GM21737 (cell line): ENCODE results near the gene GPATCH8.
"Not testable (repeated sequence)": the region's sequence is repeated elsewhere in the genome, so short reads cannot be mapped to it uniquely, and the experiment has no call there.

Experiments
- ATAC-seq: cut with Tn5 transposase; IDR thresholded peaks from one replicate; pipeline ENCODE4 v1.9.1; 2021; ENCODE audit warnings: mild to moderate bottlenecking, moderate library complexity; ENCODE audit not compliant: unreplicated experiment

The GPATCH8 gene

GRCh38 chr17:44527954-44528353 is 24.7 kb upstream of the GPATCH8 start:
- no peak for ATAC-seq

- ATAC-seq, result no peak
Observed at GRCh38 chr17:44527102-44527501, 23.9 kb upstream of the GPATCH8 start.

DNA sequence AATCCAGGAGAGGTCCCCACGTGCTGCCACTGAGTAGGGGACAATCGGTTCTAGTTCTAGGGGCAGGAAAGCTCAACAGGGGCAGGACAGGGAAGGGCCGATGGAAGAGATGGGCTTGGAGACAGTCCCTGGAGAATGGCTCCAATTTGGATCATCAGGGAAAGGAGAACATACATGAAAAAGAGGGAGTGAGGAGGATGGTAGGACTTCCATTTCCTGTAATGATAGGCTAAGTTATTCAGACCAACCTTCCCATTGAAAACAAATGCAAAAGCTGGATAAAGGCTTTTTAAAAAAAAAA is 20.4 kb upstream of the GPATCH8 start:
- ATAC-seq, result no peak

DNA sequence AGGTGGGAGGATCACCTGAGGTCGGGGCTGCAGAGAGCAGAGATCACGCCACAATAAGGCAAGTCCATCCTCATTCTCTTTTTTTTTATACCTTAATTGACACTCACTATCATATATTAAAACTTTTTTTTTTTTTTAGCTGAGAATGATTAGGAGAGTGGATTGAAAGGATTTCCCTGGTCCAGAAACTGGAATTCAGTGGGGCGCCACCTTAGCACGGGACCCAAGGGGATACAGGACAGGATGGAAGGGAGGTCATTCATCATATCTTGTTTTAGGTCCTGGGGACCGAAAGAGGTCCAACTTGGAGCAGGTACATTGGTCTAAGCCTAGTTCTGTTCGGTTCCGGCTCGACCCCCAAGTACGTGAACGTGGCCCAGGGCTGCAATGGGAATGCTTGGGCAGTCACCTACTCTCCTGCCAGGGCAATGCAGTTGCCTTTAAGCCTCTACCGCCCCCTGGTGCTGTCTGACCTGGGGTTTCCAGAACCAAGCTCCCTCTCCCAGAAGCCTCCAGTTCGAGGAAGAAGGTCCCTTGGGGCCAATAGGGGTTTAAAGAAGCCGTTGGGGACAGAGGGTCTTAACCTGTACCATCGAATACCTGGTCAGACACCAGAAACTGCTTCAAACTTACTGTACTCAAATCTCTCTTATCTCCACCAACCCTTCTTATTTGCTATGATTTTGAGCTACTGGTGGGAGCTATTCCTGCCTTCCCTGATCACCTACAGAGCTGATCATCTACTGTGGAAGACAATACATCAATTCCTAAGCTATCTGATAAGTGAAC is 19.9 kb upstream of the GPATCH8 start:
- no peak for ATAC-seq

DNA sequence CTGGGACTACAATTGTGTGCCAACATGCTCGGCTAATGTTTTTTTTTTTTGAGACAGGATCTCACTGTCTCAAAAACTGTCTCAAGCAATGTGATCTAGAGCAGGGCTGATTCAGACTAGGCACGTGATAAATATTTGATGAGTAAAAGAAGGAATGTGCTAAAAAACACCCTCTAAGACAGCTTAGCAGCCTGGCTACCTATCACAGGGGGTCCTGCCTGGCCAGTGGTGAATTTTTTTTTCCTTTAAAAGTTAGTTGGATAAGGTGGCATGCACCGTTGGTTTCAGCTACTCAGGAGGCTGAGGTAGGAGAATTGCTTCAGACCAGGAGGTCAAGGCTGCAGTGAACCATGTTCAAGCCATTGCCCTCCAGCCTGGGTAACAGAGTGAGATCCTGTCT is 14.8 kb upstream of the GPATCH8 start:
- ATAC-seq, result no peak

- ATAC-seq, result not testable (repeated sequence)
Observed at GRCh38 chr17:44511241-44512134, 8.3 kb upstream of the GPATCH8 start.

GRCh38 chr17:44506939-44507604 is 3.9 kb upstream of the GPATCH8 start:
- ATAC-seq, result not testable (repeated sequence)

GRCh38 chr17:44502598-44503146 is 534 bp downstream of the GPATCH8 start:
- peak; percentile 25 for ATAC-seq

- ATAC-seq, result no peak
Observed at GRCh38 chr17:44501866-44502375, 1.3 kb downstream of the GPATCH8 start.

GRCh38 chr17:44499722-44500121 is 3.5 kb downstream of the GPATCH8 start:
- no peak for ATAC-seq

GRCh38 chr17:44496815-44497214 is 6.4 kb downstream of the GPATCH8 start:
- no peak for ATAC-seq

GRCh38 chr17:44493339-44493738 is 9.9 kb downstream of the GPATCH8 start:
- ATAC-seq, result no peak

- no peak for ATAC-seq
Observed at GRCh38 chr17:44492706-44493272, 10.4 kb downstream of the GPATCH8 start.

GRCh38 chr17:44489581-44489980 is 13.6 kb downstream of the GPATCH8 start:
- no peak for ATAC-seq

DNA sequence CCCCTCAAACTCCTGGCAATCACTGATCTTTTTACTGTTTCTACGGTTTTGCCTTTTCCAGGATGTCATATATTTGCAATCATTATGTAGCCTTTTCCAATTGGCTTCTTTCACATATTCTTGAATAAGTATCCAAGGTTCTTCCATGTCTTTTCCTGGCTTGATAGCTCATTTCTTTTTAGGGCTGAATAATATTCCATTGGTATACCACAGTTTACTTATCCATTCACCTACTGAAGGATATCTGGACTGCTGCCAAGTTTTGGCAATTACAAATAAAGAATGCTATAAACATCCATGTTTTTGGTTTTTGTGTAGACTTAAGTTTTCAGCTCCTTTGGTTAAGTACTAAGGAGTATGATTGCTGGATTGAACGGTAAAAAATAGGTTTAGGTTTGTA is 16.0 kb downstream of the GPATCH8 start:
- ATAC-seq, result no peak

GRCh38 chr17:44473367-44473766 is 29.8 kb downstream of the GPATCH8 start:
- ATAC-seq, result no peak

DNA sequence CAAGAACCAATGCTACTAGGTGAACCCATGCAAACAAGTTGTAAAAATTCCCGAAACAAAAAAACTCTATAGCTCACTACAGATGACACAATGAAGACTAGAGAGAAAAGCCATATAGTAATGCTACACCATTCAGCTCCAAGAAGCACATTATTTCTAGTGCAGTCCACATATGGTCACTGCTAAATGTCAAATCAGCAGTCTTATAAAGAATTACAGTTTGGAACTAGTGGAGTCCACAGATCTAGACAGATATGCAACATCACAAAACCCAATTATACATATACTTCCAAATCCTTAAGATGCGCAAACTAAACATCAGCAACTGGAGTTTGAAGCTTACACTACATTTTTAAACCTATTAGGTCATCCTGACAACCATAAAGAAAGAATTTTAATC is 33.5 kb downstream of the GPATCH8 start:
- no peak for ATAC-seq

DNA sequence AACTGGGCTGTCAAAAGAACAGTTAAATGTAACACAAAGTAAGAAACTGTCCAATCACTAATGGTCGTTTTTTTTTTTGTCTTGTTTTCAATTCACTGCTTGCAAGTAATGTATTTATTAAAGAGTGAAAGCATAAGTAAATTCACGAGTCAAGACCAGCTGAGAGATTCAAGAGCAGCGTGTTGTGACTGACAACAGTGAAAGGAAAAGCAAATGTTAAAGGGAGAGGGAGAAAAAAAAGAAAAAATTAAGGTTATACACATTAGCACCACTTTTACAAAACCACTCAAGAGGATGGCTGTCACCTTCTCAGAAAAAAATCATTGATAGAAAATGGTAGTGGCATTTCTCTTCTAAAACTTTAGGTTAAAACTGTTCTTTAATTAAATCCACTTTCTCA is 36.1 kb downstream of the GPATCH8 start:
- no peak for ATAC-seq

GRCh38 chr17:44466339-44466738 is 36.9 kb downstream of the GPATCH8 start:
- ATAC-seq, result no peak

DNA sequence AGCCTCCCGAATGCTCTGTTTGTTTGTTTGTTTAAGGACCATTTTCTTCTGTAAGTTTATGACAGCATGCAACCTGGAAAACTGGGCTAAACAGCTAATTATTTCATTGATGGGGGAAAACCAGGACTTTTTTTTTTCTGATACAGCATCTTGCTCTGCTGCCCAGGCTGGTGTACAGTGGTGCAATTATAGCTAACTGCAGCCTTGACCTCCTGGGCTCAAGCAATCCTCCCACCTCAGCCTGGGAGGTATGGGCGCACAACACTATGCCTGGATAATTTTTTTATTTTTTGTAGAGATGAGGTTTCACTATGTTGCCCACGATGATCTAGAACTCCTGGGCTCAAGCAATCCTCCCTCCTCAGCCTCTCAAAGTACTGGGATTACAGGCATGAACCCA is 37.3 kb downstream of the GPATCH8 start:
- no peak for ATAC-seq

DNA sequence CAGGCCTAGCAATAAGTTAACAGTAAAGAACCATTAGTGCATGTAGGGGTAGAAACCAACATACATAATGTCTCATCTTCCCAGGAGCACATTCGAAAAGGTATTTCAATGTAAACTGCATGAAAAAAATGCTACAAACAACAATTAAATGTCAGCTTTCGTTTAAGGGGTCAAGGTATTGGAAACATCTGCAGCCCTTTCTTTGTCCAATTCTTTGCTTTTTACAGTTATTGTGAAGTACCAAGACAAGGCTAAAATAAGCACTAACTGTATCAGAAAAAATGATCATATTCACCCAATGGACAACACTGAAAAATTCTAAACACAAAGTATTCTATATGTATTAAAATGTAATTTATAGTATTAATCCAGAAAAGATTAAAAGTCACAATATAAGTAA is 37.9 kb downstream of the GPATCH8 start:
- ATAC-seq, result no peak
